ENCODE measurements around the gene LGR4.

DNA sequence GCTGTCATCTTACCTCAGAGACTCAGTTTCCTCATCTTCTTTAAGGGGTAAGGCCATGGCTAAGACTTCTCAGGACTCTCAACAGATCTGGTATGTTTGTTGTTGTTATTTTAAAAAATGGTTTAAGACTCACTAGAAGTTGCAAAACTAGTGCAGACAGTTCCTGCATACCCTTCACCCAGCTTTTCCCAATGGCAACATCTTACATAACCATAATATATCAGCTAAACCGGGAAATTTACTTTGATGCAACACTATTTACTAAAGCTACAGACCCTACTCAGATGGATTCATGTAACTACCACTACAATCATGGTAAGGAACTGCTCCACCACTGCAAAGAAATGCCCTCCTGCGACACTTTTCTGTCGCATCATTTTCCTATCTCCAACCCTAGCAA, 20.4 kb downstream of the LGR4 start:
- TF ChIP-seq, protein P1, sequence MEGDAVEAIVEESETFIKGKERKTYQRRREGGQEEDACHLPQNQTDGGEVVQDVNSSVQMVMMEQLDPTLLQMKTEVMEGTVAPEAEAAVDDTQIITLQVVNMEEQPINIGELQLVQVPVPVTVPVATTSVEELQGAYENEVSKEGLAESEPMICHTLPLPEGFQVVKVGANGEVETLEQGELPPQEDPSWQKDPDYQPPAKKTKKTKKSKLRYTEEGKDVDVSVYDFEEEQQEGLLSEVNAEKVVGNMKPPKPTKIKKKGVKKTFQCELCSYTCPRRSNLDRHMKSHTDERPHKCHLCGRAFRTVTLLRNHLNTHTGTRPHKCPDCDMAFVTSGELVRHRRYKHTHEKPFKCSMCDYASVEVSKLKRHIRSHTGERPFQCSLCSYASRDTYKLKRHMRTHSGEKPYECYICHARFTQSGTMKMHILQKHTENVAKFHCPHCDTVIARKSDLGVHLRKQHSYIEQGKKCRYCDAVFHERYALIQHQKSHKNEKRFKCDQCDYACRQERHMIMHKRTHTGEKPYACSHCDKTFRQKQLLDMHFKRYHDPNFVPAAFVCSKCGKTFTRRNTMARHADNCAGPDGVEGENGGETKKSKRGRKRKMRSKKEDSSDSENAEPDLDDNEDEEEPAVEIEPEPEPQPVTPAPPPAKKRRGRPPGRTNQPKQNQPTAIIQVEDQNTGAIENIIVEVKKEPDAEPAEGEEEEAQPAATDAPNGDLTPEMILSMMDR (IDR thresholded peaks at IDR 0.05), result no peak
- no peak for TF ChIP-seq POLR2A (IDR thresholded peaks at IDR 0.05)

Data from testis (tissue), 2 donors.